ENCODE measurements around the gene SEMA5A.
"Not testable (repeated sequence)": the region's sequence is repeated elsewhere in the genome, so short reads cannot be mapped to it uniquely, and the experiment has no call there.

SEMA5A gene

DNA sequence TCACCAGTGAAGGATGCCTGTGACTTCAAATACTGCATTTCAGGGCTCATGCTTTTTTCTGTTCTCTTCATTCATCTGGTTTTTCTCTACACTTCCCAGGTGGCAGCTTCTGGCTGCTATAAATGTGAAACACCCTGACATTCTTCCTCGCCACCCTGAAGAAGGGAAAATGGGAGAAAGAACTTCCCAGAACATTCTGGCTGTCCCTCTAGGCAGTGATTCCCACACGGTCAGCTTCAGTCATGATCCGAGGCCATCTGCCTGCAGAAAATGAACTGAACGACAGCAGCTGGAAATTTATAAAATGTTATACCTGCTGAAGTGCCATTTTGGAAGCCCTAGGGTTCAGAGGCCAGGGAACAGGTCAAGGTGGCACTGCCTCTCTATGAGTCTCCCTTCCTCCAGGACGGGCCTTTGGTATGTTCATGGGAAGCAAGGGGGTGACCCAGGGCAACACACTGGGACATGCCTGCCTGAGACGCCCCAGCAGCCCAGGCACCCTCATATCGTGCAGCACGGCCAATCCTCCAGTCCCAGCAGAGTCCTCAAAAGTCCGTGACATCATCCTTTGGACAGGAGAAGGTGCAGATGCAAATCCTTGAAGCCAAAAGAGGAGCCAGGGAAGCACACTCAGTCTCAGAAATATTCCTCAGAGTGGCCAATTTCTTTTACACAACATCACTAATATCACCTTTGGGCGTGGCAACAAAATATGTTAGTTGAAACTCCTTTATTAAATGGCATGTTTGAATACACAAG is 107.1 kb downstream of the SEMA5A start:
- no peak for FAIRE-seq

- no peak for FAIRE-seq
Measured at GRCh38 chr5:9437741-9438240, 108.1 kb downstream of the SEMA5A start.

- no peak for FAIRE-seq
Measured at GRCh38 chr5:9431496-9432258, 114.2 kb downstream of the SEMA5A start.

DNA sequence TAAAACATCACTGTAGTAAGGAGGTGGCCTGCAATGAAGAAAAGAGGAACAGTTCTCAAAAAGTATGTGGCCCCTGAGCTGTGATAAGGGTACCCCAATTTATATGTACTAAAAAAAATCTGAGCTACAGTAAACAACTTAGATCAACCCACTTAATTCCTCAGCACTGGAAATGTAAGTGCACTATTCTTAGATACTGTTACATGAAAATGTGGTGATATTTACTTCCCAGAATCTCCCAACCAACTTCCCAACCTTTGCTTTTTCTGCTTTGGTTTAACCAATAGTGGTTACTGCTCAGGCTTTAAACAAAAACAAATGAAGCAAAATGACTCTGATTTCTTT is 114.8 kb downstream of the SEMA5A start:
- FAIRE-seq = no peak

DNA sequence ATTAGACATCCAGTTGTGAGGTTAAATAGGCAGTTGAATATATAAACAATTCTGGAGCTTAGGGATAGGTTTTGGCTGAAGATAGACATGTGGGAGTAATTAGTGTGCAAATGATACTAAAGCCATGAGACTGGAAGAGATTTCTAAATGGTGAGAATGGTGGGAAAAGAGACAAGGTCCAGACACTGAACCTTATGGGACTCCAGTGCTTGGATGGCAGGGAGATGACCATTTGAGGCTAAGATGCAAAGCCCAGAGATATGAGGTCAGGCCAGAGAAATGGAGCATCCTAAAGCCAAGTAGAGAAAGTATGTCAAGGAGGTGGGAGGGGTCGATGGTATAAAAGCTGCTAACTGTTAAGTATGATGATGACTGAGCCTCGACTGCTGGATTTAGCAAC is 115.6 kb downstream of the SEMA5A start:
- FAIRE-seq = no peak

- no peak for FAIRE-seq
Measured at GRCh38 chr5:9429691-9430215, 116.1 kb downstream of the SEMA5A start.

DNA sequence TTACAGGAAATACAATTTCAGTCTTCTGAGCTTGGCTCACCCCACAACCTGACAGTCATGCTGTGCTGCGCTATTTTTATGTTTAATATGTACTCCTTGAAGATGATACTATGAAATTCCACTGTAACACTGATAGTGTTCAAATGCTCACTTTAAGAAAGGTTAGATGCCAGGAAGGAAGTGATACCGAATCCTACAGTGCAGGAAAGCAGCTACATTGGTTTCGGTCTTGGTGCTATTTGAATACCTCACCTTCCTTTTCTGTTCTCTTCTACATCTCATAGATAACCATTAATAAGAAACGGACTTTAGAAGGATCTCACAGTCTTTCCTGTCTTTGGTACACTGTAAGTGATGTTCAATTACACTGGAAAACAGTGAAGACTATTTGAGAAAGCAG is 117.6 kb downstream of the SEMA5A start:
- FAIRE-seq = no peak

GRCh38 chr5:9425710-9426109 is 120.2 kb downstream of the SEMA5A start:
- no peak for FAIRE-seq

GRCh38 chr5:9423571-9423970 is 122.3 kb downstream of the SEMA5A start:
- no peak for FAIRE-seq

DNA sequence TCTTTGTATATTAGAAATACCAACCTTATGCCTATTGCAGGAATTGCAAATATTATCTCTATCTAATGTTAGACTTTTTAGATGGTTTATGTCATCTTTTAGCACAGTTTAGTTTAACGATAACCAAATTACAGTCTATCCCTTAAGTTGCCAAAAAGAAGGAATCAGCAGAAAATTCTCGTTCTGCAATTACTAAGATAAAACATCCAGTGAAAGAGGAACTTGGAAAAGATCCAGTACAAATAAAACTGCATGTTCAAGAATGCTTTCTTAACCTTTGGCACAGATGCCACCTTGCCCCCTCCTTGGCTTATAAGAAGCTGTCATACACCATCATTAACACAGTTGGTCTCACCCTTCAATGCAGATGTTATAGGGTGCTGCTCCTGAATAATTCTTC is 124.0 kb downstream of the SEMA5A start:
- no peak for FAIRE-seq

DNA sequence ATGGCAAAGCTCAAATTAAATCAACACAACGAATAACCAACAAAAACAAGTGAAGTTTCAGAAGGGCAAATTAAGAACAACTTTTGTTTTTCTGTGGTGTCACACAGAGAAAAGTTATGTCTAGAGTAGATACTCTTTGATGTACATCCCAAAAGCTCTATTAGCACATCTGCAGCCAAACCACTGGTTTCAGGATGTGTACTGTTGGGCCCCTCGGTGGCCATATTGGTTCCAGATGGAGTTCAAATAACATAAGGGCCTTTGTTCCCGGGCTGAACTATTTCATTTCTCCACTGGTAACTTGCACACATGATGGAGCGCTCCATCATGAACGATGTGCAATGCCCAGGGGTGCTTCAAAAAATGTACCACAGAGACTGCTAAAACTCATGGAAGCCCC is 126.1 kb downstream of the SEMA5A start:
- FAIRE-seq = no peak

DNA sequence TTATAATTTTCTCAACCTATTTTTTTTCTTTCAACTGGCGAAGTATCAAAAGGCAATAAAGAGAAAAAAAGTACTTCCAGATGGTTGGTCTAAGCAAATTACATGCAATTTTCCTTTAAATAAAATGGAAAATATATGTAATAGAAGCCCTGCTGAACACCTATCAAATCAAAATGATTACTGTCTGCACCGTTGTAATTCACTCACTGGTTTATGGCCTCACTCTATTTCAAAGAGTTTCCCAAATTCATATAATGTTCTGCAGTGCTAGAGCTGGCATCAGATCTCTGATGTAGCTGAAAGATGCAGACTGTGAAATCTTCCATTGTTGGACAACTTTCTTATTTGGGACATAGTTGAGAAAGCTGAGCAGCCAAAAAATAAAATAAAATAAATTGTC is 130.3 kb downstream of the SEMA5A start:
- FAIRE-seq = no peak

GRCh38 chr5:9415091-9415490 is 130.8 kb downstream of the SEMA5A start:
- no peak for FAIRE-seq

- no peak for FAIRE-seq
Measured at GRCh38 chr5:9411142-9411541, 134.7 kb downstream of the SEMA5A start.

DNA sequence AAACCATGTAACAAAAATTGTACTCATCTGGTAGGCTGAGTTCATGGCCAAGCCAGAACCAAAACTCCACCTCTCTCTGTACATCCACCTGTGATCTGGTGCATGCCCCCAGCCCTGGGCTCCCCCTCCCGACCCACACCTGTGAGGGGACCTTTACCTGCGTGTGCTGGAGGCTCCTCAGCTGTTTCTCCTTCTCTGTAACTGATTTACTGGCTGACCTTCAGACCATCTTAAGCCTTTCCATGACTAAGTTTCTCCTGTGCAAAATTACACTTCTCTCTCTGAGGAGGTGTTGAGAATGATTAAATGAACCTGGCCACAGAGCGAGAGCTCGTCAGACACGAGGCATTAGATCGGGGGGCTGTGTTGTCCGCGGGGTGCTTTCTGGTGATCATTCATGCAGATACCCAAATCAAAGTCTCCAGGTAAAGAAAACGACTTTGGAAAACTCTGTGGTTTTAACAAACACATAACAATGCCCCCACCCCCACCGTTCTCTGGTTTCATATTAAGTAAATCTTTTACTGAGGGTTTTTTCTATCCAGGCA is 136.4 kb downstream of the SEMA5A start:
- FAIRE-seq = no peak

GRCh38 chr5:9408964-9409363 is 136.9 kb downstream of the SEMA5A start:
- FAIRE-seq = no peak

- no peak for FAIRE-seq
Measured at GRCh38 chr5:9405196-9405754, 140.6 kb downstream of the SEMA5A start.

- FAIRE-seq = no peak
Measured at GRCh38 chr5:9401786-9402472, 143.9 kb downstream of the SEMA5A start.

GRCh38 chr5:9399783-9400182 is 146.1 kb downstream of the SEMA5A start:
- FAIRE-seq = not testable (repeated sequence)

- no peak for FAIRE-seq
Measured at GRCh38 chr5:9399094-9399493, 146.8 kb downstream of the SEMA5A start.

GRCh38 chr5:9398227-9398626 is 147.6 kb downstream of the SEMA5A start:
- FAIRE-seq = no peak

- FAIRE-seq = no peak
Measured at GRCh38 chr5:9396285-9396770, 149.5 kb downstream of the SEMA5A start.

GRCh38 chr5:9395706-9396105 is 150.2 kb downstream of the SEMA5A start:
- FAIRE-seq = no peak
